ENCODE measurements around the gene STARD13. TPM values are rescaled to one million over a fixed set of nuclear protein-coding genes. Genes with fewer than 3 reads are reported as not detected.

The STARD13 gene
- total RNA-seq, 2 experiments from 2014 or later = 0.48 to 0.99 TPM

GRCh38 chr13:33319859-33320258 lies 34.3 kb upstream of the STARD13 start:
- Mint-ChIP-seq H3K4me1 (ENCODE audit: low read depth) (no peaks in the 10 kb centered on the region), H3K4me3 (no peak overlapping the region), H3K27me3 (peaks cover 2% of the 10 kb centered on the region), H3K27ac (no peak overlapping the region), H3K36me3 (no peaks in the 10 kb centered on the region), H3K9me3 (no peaks in the 10 kb centered on the region)
- DNase-seq = no peak
- CTCF ChIA-PET = no interaction called here
- POLR2A ChIA-PET = no interaction called here
- intact Hi-C loops (cut with micrococcal nuclease) = no loop called here

- DNase-seq = no peak
- Mint-ChIP-seq H3K27ac (no peak overlapping the region), H3K4me1 (ENCODE audit: low read depth) (no peaks in the 10 kb centered on the region), H3K27me3 (peaks cover 2% of the 10 kb centered on the region), H3K4me3 (no peak overlapping the region), H3K9me3 (no peaks in the 10 kb centered on the region), H3K36me3 (no peaks in the 10 kb centered on the region)
- CTCF ChIA-PET = no interaction called here
- POLR2A ChIA-PET = no interaction called here
- intact Hi-C loops (cut with micrococcal nuclease) = no loop called here
Observed at GRCh38 chr13:33318744-33319143, 33.2 kb upstream of the STARD13 start.

DNA sequence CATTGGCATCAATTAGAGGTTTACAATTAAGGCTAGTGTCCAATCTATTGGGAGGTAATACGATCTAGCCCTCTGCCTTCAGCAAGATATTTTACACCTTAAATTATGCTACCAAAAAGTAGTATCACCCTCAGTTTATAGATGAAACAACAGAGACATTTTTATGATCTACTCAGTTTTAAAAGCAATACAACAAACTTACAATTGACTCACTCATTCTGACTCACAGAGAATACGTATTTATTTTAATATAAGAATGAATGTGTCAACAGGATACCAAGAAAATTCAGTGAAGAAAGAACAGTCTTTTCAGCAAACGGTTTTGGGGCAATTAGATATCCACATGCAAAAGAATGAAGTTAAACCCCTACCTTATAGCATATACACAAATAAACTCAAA lies 32.5 kb upstream of the STARD13 start:
- intact Hi-C loops (cut with micrococcal nuclease) = no loop called here
- Mint-ChIP-seq H3K27ac (no peak overlapping the region), H3K27me3 (peaks cover 5% of the 10 kb centered on the region)

DNA sequence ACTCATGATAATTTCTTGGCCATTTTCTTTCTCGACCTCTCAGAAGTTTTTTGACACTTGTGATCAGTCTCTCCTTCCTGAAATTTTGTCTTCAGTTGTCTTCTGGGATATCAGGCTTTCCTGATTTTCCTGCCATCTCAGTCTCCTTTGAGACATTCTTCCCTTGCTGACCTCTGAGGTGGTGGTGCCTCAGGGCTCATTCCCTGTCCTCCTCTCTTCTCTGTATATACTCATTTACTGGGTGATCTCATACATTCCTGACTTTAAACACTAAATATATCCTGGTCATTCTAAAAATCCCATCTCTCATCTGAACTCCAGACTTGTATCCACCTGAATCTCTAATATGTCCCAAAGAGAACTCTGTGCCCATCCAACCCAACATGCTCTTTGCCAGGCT lies 31.3 kb upstream of the STARD13 start:
- no peak for DNase-seq
- Mint-ChIP-seq H3K4me1 (ENCODE audit: low read depth) (no peaks in the 10 kb centered on the region), H3K27me3 (peaks cover 5% of the 10 kb centered on the region), H3K36me3 (no peaks in the 10 kb centered on the region), H3K4me3 (no peak overlapping the region), H3K9me3 (no peaks in the 10 kb centered on the region), H3K27ac (no peak overlapping the region)
- POLR2A ChIA-PET = no interaction called here
- intact Hi-C loops (cut with micrococcal nuclease) = no loop called here
- CTCF ChIA-PET = no interaction called here

More for the DNA sequence above, 32.5 kb upstream of the STARD13 start:
- Mint-ChIP-seq H3K4me3 (no peak overlapping the region), H3K36me3 (no peaks in the 10 kb centered on the region), H3K9me3 (no peaks in the 10 kb centered on the region), H3K4me1 (ENCODE audit: low read depth) (no peaks in the 10 kb centered on the region)
- ChIA-PET POLR2A (no interaction called here), CTCF (no interaction called here)
- DNase-seq = no peak

- Mint-ChIP-seq H3K4me1 (ENCODE audit: low read depth) (no peaks in the 10 kb centered on the region), H3K4me3 (no peak overlapping the region), H3K27ac (no peak overlapping the region), H3K36me3 (no peaks in the 10 kb centered on the region), H3K9me3 (no peaks in the 10 kb centered on the region), H3K27me3 (peaks cover 5% of the 10 kb centered on the region)
- no peak for DNase-seq
- ChIA-PET POLR2A (no interaction called here), CTCF (no interaction called here)
- intact Hi-C loops (cut with micrococcal nuclease) = no loop called here
Observed at GRCh38 chr13:33313504-33313903, 27.9 kb upstream of the STARD13 start.

- CTCF ChIA-PET = no interaction called here
- intact Hi-C loops (cut with micrococcal nuclease) = no loop called here
- Mint-ChIP-seq H3K27ac (no peak overlapping the region), H3K9me3 (no peaks in the 10 kb centered on the region), H3K4me1 (ENCODE audit: low read depth) (no peaks in the 10 kb centered on the region), H3K4me3 (no peak overlapping the region), H3K27me3 (peaks cover 5% of the 10 kb centered on the region), H3K36me3 (no peaks in the 10 kb centered on the region)
- POLR2A ChIA-PET = no interaction called here
- DNase-seq = no peak
Observed at GRCh38 chr13:33312861-33313212, 27.3 kb upstream of the STARD13 start.

GRCh38 chr13:33312150-33312860 lies 26.8 kb upstream of the STARD13 start:
- H3K27me3 Mint-ChIP-seq = peaks cover 5% of the 10 kb centered on the region
- no peaks in the 10 kb centered on the region for H3K4me1 Mint-ChIP-seq (ENCODE audit: low read depth)
- DNase-seq = no peak
- no peaks in the 10 kb centered on the region for H3K36me3 Mint-ChIP-seq
- no peaks in the 10 kb centered on the region for H3K9me3 Mint-ChIP-seq
- intact Hi-C loops (cut with micrococcal nuclease) = no loop called here
- no peak overlapping the region for H3K27ac Mint-ChIP-seq
- H3K4me3 Mint-ChIP-seq = no peak overlapping the region
- ChIA-PET CTCF (no interaction called here), POLR2A (no interaction called here)

- CTCF ChIA-PET = no interaction called here
- Mint-ChIP-seq H3K27me3 (peaks cover 3% of the 10 kb centered on the region), H3K27ac (no peak overlapping the region)
Observed at GRCh38 chr13:33311040-33311439, 25.5 kb upstream of the STARD13 start.

GRCh38 chr13:33310245-33311038 lies 24.9 kb upstream of the STARD13 start:
- intact Hi-C loops (cut with micrococcal nuclease) = no loop called here
- H3K36me3 Mint-ChIP-seq = no peaks in the 10 kb centered on the region
- ChIA-PET CTCF (no interaction called here), POLR2A (no interaction called here)
- no peak overlapping the region for H3K4me3 Mint-ChIP-seq
- peaks cover 3% of the 10 kb centered on the region for H3K27me3 Mint-ChIP-seq
- H3K27ac Mint-ChIP-seq = no peak overlapping the region
- H3K4me1 Mint-ChIP-seq (ENCODE audit: low read depth) = no peaks in the 10 kb centered on the region
- DNase-seq = no peak
- H3K9me3 Mint-ChIP-seq = no peaks in the 10 kb centered on the region

More at GRCh38 chr13:33311040-33311439, 25.5 kb upstream of the STARD13 start:
- Mint-ChIP-seq H3K9me3 (no peaks in the 10 kb centered on the region), H3K36me3 (no peaks in the 10 kb centered on the region), H3K4me1 (ENCODE audit: low read depth) (no peaks in the 10 kb centered on the region), H3K4me3 (no peak overlapping the region)
- POLR2A ChIA-PET = no interaction called here
- DNase-seq = no peak
- intact Hi-C loops (cut with micrococcal nuclease) = no loop called here

GRCh38 chr13:33308863-33309262 lies 23.3 kb upstream of the STARD13 start:
- intact Hi-C loops (cut with micrococcal nuclease) = no loop called here
- no peak overlapping the region for H3K4me3 Mint-ChIP-seq
- ChIA-PET POLR2A (no interaction called here), CTCF (no interaction called here)
- H3K27ac Mint-ChIP-seq = no peak overlapping the region
- no peaks in the 10 kb centered on the region for H3K4me1 Mint-ChIP-seq (ENCODE audit: low read depth)
- H3K27me3 Mint-ChIP-seq = peaks cover 3% of the 10 kb centered on the region
- no peaks in the 10 kb centered on the region for H3K36me3 Mint-ChIP-seq
- DNase-seq = no peak
- H3K9me3 Mint-ChIP-seq = no peaks in the 10 kb centered on the region

GRCh38 chr13:33307843-33308242 lies 22.3 kb upstream of the STARD13 start:
- no peaks in the 10 kb centered on the region for H3K9me3 Mint-ChIP-seq
- CTCF ChIA-PET = no interaction called here
- no peak overlapping the region for H3K27ac Mint-ChIP-seq
- no peak overlapping the region for H3K4me3 Mint-ChIP-seq
- H3K27me3 Mint-ChIP-seq = no peaks in the 10 kb centered on the region
- H3K36me3 Mint-ChIP-seq = no peaks in the 10 kb centered on the region
- POLR2A ChIA-PET = no interaction called here
- intact Hi-C loops (cut with micrococcal nuclease) = no loop called here
- DNase-seq = no peak
- H3K4me1 Mint-ChIP-seq (ENCODE audit: low read depth) = no peaks in the 10 kb centered on the region

- ChIA-PET POLR2A (no interaction called here), CTCF (no interaction called here)
- Mint-ChIP-seq H3K27ac (no peak overlapping the region), H3K36me3 (no peaks in the 10 kb centered on the region), H3K4me1 (ENCODE audit: low read depth) (no peaks in the 10 kb centered on the region), H3K9me3 (no peaks in the 10 kb centered on the region), H3K4me3 (no peak overlapping the region), H3K27me3 (no peaks in the 10 kb centered on the region)
- DNase-seq = no peak
- intact Hi-C loops (cut with micrococcal nuclease) = no loop called here
Observed at GRCh38 chr13:33303855-33304597, 18.5 kb upstream of the STARD13 start.

- ChIA-PET CTCF (no interaction called here), POLR2A (no interaction called here)
- no peaks in the 10 kb centered on the region for H3K9me3 Mint-ChIP-seq
- no peaks in the 10 kb centered on the region for H3K36me3 Mint-ChIP-seq
- H3K4me3 Mint-ChIP-seq = no peak overlapping the region
- no peak for DNase-seq
- no peak overlapping the region for H3K27ac Mint-ChIP-seq
- H3K27me3 Mint-ChIP-seq = peaks cover 8% of the 10 kb centered on the region
- H3K4me1 Mint-ChIP-seq (ENCODE audit: low read depth) = no peaks in the 10 kb centered on the region
- intact Hi-C loops (cut with micrococcal nuclease) = no loop called here
Observed at GRCh38 chr13:33299626-33300025, 14.1 kb upstream of the STARD13 start.
